ENCODE measurements around the gene FAM13A.

- TF ChIP-seq CTCF (IDR thresholded peaks at IDR 0.05 in 8 of 11, conservative IDR thresholded peaks at IDR 0.05 in 3 of 11) (no peak), POLR2A (IDR thresholded peaks at IDR 0.05) (no peak)
Measured at GRCh38 chr4:88985088-88985773, 71.8 kb downstream of the FAM13A start.
